Measurements from ENCODE around the gene ZFAND3. TPM values are rescaled to one million over a fixed set of nuclear protein-coding genes. Genes with fewer than 3 reads are reported as not detected.

The ZFAND3 gene
- total RNA-seq, 1 experiment from 2014 or later, result 47.2 TPM

DNA sequence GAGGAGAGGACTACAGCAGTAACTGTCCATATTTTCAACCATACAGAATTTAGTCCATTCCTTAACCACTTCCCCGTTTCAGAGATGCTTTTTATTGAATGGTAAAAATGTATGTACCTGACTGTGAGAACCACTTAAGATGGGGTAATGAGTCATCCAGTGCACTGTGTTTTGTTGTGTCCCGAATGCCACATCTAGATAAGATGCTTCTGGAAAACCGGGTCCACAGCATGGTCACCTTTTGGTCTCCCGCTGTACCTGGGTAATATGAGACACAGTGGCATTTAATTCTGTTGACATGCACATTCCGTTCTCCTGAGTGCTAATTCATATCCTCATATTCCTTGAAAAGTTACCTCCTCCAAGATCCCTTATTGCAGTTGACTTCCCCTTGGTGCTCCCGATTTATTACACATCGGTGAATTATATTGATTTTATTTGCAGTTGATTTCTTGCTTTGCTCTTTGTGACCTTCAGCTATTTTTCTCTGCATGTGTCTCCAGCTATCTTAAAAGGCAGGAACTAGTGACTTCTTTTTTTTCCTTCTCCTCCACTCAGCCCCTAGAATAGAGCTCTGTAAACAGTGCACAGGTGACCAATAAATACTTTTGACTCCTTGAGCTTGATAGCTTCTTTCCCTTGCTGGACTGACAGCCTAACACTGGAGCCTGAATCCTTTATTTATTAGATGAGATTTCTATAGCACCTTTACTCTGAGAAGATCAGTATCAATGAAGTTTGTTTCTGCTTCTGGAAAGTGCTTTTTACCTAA lies 314.6 kb downstream of the ZFAND3 start (continued):
- TF ChIP-seq, protein P1, sequence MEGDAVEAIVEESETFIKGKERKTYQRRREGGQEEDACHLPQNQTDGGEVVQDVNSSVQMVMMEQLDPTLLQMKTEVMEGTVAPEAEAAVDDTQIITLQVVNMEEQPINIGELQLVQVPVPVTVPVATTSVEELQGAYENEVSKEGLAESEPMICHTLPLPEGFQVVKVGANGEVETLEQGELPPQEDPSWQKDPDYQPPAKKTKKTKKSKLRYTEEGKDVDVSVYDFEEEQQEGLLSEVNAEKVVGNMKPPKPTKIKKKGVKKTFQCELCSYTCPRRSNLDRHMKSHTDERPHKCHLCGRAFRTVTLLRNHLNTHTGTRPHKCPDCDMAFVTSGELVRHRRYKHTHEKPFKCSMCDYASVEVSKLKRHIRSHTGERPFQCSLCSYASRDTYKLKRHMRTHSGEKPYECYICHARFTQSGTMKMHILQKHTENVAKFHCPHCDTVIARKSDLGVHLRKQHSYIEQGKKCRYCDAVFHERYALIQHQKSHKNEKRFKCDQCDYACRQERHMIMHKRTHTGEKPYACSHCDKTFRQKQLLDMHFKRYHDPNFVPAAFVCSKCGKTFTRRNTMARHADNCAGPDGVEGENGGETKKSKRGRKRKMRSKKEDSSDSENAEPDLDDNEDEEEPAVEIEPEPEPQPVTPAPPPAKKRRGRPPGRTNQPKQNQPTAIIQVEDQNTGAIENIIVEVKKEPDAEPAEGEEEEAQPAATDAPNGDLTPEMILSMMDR (IDR thresholded peaks at IDR 0.05 in 2 of 3, conservative IDR thresholded peaks at IDR 0.05 in 1 of 3; ENCODE audit: borderline replicate concordance in 1 of 3, insufficient read depth in 1 of 3, low read depth in 2 of 3, low read length in 2 of 3), result no peak
- TF ChIP-seq ZFX (IDR thresholded peaks at IDR 0.05) (no peak), POLR2A (IDR thresholded peaks at IDR 0.05; ENCODE audit: borderline replicate concordance, extremely low read depth, insufficient read depth, insufficient read length) (no peak), FOSL1 (IDR thresholded peaks at IDR 0.05; ENCODE audit: low read depth) (no peak), YY1 (IDR thresholded peaks at IDR 0.05; ENCODE audit: extremely low read depth, insufficient replicate concordance, low read depth, low read length) (no peak), POLR2AphosphoS5 (IDR thresholded peaks at IDR 0.05; ENCODE audit: low read depth, low read length) (no peak)
- TF ChIP-seq, protein P2, sequence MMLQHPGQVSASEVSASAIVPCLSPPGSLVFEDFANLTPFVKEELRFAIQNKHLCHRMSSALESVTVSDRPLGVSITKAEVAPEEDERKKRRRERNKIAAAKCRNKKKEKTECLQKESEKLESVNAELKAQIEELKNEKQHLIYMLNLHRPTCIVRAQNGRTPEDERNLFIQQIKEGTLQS (IDR thresholded peaks at IDR 0.05), result no peak

DNA sequence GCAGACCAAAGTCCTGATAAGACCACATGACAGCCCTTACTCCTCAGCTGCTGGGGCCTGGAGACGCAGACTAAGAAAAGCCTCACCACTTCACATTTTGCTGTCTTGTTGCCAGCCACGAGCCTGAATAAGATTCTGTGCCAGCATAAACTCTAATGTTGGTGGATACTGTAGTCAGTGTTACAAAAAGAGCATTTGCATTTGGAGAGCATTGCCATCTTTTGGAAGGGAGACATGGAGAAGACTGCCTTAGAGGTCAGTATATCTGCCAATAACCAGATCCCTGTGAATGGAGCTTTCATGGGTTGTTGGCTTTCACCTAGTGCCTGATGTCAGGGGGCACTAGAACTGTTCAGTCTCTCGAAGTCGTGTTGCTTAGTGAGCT lies 315.2 kb downstream of the ZFAND3 start:
- RAD21 ChIA-PET (ENCODE audit: low non-redundant PET in 1 of 2, low total read pairs in 2 of 2, uncharacterized antibody in 2 of 2, unreplicated experiment in 2 of 2), result no interaction called here
- H3K9me3 ChIP-seq (ENCODE audit: control insufficient read depth in 1 of 2, insufficient read depth in 1 of 2, low read depth in 1 of 2, low read length in 2 of 2), result no peaks in the 10 kb centered on the region
- H3K9me2 ChIP-seq (ENCODE audit: insufficient read depth), result no peaks in the 10 kb centered on the region
- BruUV-seq (replicated peaks), result no TSS peak
- no peaks in the 10 kb centered on the region for H4K20me1 ChIP-seq (ENCODE audit: insufficient read depth)
- H3K4me1 ChIP-seq (ENCODE audit: control insufficient read depth in 1 of 2, insufficient read depth in 2 of 2, low read length in 2 of 2), result peaks cover 0 to 6% of the 10 kb centered on the region in 2 experiments; a peak in 1 of 4 replicates
- H3K9ac ChIP-seq (ENCODE audit: low read length), result no peak overlapping the region
- no peak overlapping the region for H3K4me2 ChIP-seq (ENCODE audit: low read length)
- TF ChIP-seq SIN3A (IDR thresholded peaks at IDR 0.05; ENCODE audit: low read depth), result no peak
- TF ChIP-seq, protein P2 (IDR thresholded peaks at IDR 0.05), result no peak
- ATAC-seq (no peak), DNase-seq (ENCODE audit: low read depth, low spot score) (no peak)
- 0 out of 2 replicates have a peak, but pooled peaks cover 3% of the 10 kb centered on the region for H3K79me2 ChIP-seq (ENCODE audit: insufficient read depth, low read length)
- H3K36me3 ChIP-seq (ENCODE audit: control insufficient read depth in 1 of 2, insufficient read depth in 2 of 2, low read length in 2 of 2), result no peaks in the 10 kb centered on the region
- CTCF ChIA-PET, result no interaction called here
- intact Hi-C loops (cut with micrococcal nuclease), result no loop called here
- no peaks in the 10 kb centered on the region for H3K27me3 ChIP-seq (ENCODE audit: insufficient read depth, low read length)
- no peak overlapping the region for H3K27ac ChIP-seq (ENCODE audit: low read depth, low read length)
- H2AFZ ChIP-seq (ENCODE audit: low read depth, low read length, poor library complexity, severe bottlenecking), result no peak overlapping the region
- H3K4me3 ChIP-seq (replicated peaks in 1 of 2; ENCODE audit: low read depth in 1 of 2, low read length in 2 of 2), result no peak overlapping the region
- POLR2A ChIA-PET, result no interaction called here
